22Rv1 (cell line): ENCODE measurements around the gene PDZD4.

Experiments
- ZFX ChIP-seq: fragments of 450-650 bp; IDR thresholded peaks from 2 replicates; pipeline ENCODE4 v1.6.1; 2017; ENCODE audit warnings: antibody characterized with exemption, borderline replicate concordance
- TF ChIP-seq, protein P1 (sequence below): fragments of 450-650 bp; IDR thresholded peaks from 2 replicates; pipeline ENCODE4 v1.5.1; 2017; ENCODE audit warnings: mild to moderate bottlenecking

DNA sequence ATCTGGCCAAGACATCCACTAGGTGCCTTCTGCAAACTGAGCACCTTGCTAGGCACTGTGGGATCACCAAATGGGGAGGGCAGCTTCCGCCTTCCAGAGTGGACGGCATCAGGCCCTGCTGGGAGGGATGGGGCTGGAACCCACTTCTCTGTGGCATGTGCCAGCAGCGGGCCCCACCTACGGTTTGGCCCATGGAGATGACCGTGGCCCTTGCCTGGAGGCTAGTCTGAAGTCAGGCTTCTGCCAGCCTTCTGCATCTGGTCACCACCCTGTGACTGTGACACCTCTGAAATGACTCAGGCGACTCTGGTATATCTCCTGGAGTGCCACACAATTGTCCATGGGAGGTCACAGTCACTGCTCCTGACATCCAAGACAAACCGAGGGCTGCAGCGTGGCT is 28.7 kb downstream of the PDZD4 start:
- TF ChIP-seq, protein P1, sequence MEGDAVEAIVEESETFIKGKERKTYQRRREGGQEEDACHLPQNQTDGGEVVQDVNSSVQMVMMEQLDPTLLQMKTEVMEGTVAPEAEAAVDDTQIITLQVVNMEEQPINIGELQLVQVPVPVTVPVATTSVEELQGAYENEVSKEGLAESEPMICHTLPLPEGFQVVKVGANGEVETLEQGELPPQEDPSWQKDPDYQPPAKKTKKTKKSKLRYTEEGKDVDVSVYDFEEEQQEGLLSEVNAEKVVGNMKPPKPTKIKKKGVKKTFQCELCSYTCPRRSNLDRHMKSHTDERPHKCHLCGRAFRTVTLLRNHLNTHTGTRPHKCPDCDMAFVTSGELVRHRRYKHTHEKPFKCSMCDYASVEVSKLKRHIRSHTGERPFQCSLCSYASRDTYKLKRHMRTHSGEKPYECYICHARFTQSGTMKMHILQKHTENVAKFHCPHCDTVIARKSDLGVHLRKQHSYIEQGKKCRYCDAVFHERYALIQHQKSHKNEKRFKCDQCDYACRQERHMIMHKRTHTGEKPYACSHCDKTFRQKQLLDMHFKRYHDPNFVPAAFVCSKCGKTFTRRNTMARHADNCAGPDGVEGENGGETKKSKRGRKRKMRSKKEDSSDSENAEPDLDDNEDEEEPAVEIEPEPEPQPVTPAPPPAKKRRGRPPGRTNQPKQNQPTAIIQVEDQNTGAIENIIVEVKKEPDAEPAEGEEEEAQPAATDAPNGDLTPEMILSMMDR: no peak
- TF ChIP-seq ZFX: no peak
